Stimulated activated CD8-positive, alpha-beta memory T cell treated with anti-CD3 and anti-CD28 coated beads, Interleukin-12 subunit alpha, Interleukin-12 subunit beta, amount 100 ng/mL, for 24 hours (primary cell): Measurements from ENCODE around the gene ZSCAN20.
"Not testable (repeated sequence)": the region's sequence is repeated elsewhere in the genome, so short reads cannot be mapped to it uniquely, and the experiment has no call there.

ENCODE experiments used
- DNase-seq: peaks from one replicate; pipeline ENCODE4 v3.0.0-alpha.2; 2020; ENCODE audit errors: extremely low read depth

Gene ZSCAN20

GRCh38 chr1:33488624-33489023 is 16.2 kb downstream of the ZSCAN20 start:
- no peak for DNase-seq

GRCh38 chr1:33494929-33495328 is 22.5 kb downstream of the ZSCAN20 start:
- DNase-seq, result no peak

GRCh38 chr1:33497410-33497809 is 25.0 kb downstream of the ZSCAN20 start:
- DNase-seq, result no peak

GRCh38 chr1:33500547-33500946 is 28.1 kb downstream of the ZSCAN20 start:
- DNase-seq, result no peak

GRCh38 chr1:33501309-33501708 is 28.9 kb downstream of the ZSCAN20 start:
- no peak for DNase-seq

GRCh38 chr1:33501774-33502173 is 29.3 kb downstream of the ZSCAN20 start:
- DNase-seq, result no peak

- no peak for DNase-seq
Measured at GRCh38 chr1:33502726-33503125, 30.3 kb downstream of the ZSCAN20 start.

- no peak for DNase-seq
Measured at GRCh38 chr1:33503506-33503905, 31.1 kb downstream of the ZSCAN20 start.

- no peak for DNase-seq
Measured at GRCh38 chr1:33507661-33508060, 35.2 kb downstream of the ZSCAN20 start.

- no peak for DNase-seq
Measured at GRCh38 chr1:33508151-33508550, 35.7 kb downstream of the ZSCAN20 start.

GRCh38 chr1:33509276-33509675 is 36.8 kb downstream of the ZSCAN20 start:
- DNase-seq, result not testable (repeated sequence)

- no peak for DNase-seq
Measured at GRCh38 chr1:33512226-33513011, 40.0 kb downstream of the ZSCAN20 start.

- no peak for DNase-seq
Measured at GRCh38 chr1:33515112-33515511, 42.7 kb downstream of the ZSCAN20 start.

GRCh38 chr1:33515607-33516006 is 43.2 kb downstream of the ZSCAN20 start:
- DNase-seq, result no peak

GRCh38 chr1:33516428-33516827 is 44.0 kb downstream of the ZSCAN20 start:
- no peak for DNase-seq

GRCh38 chr1:33516891-33517567 is 44.6 kb downstream of the ZSCAN20 start:
- DNase-seq, result no peak

GRCh38 chr1:33517596-33518250 is 45.3 kb downstream of the ZSCAN20 start:
- no peak for DNase-seq

- DNase-seq, result no peak
Measured at GRCh38 chr1:33519240-33519884, 46.9 kb downstream of the ZSCAN20 start.

- no peak for DNase-seq
Measured at GRCh38 chr1:33524586-33524985, 52.1 kb downstream of the ZSCAN20 start.

- DNase-seq, result no peak
Measured at GRCh38 chr1:33527934-33528333, 55.5 kb downstream of the ZSCAN20 start.

GRCh38 chr1:33529957-33530356 is 57.5 kb downstream of the ZSCAN20 start:
- no peak for DNase-seq

- DNase-seq, result no peak
Measured at GRCh38 chr1:33532250-33532649, 59.8 kb downstream of the ZSCAN20 start.
